Stromal cell of bone marrow (primary cell): Measurements from ENCODE around the gene GOLGA8S.
"Not testable (repeated sequence)": the region's sequence is repeated elsewhere in the genome, so short reads cannot be mapped to it uniquely, and the experiment has no call there.

Experiments used
- DNase-seq: peaks from one replicate; pipeline ENCODE4 v3.0.0-alpha.2; 2012; ENCODE audit warnings: low read depth

Gene GOLGA8S, protein sequence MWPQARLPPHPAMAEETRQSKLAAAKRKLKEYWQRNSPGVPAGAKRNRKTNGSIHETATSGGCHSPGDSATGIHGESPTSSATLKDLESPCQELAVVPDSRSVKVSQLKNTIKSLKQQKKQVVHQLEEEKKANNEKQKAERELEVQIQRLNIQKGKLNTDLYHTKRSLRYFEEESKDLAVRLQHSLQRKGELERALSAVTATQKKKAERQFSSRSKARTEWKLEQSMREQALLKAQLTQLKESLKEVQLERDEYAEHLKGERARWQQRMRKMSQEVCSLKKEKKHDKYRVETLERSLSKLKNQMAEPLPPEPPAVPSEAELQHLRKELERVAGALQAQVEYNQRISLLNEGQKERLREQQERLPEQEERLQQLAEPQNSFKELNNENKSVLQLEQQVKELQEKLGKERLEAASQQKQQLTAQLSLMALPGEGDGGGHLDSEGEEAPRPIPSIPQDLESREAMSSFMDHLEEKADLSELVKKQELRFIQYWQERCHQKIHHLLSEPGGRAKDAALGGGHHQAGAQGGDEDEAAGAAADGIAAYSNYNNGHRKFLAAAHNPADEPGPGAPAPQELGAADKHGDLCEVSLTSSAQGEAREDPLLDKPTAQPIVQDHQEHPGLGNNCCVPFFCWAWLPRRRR

DNA sequence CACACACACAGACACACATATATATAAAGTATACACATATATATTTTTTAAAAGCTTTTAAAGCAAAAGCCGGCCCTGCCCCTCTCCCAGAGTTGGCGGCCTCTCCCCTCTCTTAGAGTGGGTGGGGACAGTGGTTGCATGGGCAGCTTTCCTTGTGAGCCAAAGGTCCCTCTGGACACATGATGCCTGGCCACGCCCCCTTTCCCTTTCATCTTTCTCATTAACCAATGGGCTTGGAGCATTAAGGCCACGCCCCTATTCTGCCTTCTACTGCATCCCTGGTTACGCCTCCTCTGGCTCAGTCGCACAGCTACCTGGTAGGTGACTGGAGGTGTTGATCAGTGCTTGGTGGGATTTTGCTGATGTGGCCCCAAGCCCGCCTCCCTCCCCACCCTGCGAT, at the start of gene GOLGA8S:
TSS of gene GOLGA8S (plus strand) at position 301 of the 400 bp plus-strand sequence. CDS start at position 363, 62 bp downstream.
- DNase-seq: not testable (repeated sequence)

DNA sequence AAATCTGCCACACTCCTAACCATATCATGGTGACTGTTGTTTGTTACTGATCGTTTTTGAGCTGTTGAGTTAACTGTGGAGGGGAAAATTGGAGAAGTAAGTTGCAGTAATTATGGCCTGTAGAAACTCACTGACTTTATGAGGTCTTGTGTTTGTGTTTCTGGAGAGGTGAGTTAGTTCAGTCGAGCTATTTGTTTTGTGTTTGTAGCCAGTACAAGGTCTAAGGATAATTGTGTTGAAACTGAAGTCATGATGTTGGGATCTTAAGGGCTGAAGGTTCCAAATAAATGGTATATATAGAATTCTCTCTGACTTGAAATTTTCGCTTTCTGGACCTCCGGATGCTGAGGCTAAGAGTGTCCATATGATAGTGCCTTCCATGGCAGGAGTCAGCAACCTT, 49.7 kb upstream of the GOLGA8S start:
- DNase-seq: not testable (repeated sequence)

DNA sequence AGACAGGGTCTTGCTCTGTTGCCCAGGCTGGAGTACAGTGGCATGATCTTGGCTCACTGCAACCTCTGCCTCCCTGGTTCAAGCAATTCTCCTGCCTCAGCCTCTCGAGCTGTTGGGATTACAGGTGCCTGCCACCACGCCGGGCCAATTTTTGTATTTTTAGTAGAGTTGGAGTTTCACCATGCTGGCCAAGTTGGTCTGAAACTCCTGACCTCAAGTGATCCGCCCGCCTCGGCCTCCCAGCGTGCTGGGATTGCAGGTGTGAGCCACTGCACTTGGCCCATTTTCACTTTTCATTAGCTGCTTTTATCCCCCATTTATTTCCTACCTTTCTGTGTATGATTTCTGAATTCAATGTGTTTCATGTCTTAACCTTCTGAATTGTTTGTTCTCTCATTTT, 48.6 kb upstream of the GOLGA8S start:
- not testable (repeated sequence) for DNase-seq

DNA sequence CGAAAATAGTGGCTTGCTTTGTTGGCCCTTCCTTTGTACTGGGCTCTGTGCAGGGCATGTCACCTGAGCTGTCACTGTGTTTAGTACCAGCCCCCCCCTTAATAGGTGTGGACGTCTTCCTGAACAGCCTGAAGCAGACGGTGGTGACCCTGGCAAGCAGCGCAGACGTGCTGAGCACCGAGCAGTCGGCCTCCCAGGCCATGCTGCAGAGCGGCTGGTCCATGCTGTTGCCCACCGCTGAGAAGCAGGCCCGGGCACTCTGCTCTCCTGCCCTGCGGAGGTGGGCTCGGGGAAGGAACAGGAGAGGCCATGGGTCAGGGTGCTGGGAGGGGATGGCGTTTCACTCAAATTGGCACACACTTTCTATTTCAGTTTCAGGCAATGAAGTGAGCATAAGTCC, 43.3 kb upstream of the GOLGA8S start:
- DNase-seq: not testable (repeated sequence)

DNA sequence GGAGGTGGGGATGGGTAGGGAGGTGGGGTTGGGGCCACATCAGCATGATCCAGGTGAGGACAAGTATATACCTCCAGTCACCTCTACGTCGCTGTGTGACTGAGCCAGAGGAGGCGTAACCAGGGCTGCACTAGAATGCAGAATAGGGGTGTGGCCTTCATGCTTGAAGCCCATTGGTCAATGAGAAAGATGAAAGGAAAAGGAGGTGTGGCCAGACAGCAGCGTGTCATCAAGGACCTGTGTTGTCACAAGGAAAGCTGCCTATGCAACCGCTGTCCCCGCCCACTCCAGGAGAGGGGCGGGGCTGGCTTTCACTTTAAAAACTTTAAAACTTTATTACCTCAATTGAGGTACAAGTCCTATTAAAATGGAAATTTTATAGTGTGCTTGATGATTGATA, 20.5 kb upstream of the GOLGA8S start, which contains the start of gene GOLGA6L26:
TSS of gene GOLGA6L26 (minus strand) at position 101 of the 400 bp plus-strand sequence. CDS start at position 40, 61 bp downstream.
- DNase-seq: not testable (repeated sequence)

DNA sequence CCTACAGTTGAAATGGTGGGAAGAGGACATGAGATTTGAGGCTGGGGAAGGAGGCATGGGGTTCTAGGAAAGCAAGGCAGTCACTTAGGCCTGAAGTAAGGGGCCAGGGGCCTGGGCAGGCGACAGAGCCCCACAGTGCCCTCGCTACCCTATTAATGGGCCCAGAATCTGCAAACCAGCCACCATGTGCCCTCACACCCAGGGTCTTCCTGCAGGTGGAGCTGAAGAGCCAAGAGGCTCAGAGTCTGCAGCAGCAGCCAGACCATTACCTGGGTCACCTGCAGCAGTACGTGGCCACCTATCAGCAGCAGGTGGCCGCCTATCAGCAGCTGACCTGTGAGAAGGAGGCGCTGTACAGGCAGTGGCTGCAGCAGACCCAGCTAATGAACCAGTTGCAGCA, 8.1 kb downstream of the GOLGA8S start:
- DNase-seq: not testable (repeated sequence)

DNA sequence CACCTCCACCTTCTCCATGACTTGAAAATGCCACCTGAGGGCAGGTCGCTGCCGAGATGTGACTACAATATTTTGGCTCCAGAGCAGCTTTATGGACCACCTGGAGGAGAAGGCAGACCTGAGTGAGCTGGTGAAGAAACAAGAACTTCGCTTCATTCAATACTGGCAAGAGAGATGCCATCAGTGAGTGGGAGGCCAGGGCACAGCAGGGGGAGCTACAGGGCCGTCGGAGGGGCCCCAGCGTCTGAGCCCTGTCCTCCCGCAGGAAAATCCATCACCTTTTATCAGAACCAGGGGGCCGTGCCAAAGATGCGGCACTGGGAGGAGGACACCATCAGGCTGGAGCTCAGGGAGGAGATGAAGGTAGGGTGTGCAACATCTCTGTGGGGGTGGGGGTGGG, 9.7 kb downstream of the GOLGA8S start:
- DNase-seq: not testable (repeated sequence)

DNA sequence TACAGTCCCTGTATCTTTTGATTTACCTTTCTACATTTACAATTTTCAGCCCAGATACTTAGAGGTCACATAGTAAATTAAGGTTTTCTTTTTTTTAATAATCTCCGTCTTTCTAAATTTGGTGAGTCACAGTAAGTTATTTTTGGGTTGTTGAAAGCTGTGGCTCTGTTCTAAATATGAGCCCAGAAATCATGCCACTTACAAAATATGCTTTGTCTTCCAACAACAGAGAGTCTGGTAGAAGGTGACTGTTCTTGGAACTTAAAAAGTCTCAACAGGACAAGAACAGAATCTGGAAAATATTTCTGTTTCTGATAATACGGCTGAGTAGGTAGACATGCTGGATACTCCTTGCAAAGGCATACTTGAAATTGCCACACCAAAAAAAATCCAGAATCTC, 16.0 kb downstream of the GOLGA8S start:
- no peak for DNase-seq

DNA sequence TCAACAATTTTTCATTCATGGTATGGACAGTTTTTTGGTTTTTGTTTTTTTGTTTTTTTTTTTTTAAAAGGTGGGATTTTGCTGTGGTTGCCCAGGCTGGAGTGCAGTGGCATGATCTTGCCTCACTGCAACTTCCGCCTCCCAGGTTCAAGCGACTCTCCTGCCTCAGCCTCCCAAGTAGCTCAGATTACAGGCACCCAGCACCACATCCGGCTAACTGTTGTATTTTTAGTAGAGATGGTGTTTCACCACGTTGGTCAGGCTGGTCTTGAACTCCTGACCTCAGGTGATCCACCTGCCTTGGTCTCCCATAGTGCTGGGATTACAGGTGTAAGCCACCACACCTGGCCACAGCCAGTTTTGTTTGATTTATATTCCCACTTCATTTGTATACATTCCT, 16.6 kb downstream of the GOLGA8S start:
- not testable (repeated sequence) for DNase-seq

DNA sequence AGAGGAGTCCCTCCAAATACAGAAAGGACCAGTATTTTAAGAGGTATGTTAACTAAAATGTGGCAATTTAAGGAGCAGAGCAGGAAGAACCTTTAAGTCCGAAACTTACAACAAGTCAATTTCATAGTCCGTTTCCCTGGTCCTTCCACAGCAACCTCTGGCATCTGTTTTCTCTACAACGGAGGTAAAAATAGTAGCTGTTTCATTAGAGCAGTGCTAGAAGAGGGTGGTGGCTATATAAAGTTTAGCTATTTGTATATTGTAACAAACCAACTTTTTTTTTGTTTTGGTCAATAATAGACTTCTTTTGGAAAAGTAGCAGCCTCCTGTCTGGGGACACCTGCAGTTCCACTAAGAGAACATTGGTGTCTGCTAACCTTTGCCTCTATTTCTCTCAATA, 17.3 kb downstream of the GOLGA8S start:
- not testable (repeated sequence) for DNase-seq

DNA sequence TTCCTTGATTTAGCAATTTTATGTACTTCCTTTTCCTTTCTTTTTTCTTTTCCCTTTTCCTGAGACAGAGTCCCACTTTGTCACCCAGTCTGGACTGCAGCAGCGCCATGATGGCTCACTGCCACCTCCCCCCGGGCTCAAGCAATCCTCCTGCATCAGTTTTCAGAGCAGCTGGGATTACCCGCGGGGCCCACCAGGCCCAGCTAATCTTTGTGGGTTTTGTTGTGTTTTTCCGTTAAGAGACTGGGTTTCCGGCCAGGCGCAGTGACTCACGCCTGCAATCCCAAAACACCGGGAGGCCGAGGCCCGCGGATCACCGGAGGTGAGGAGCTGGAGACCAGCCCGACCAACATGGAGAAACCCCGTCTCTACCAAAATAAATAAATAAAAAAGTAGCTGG, 17.7 kb downstream of the GOLGA8S start:
- DNase-seq: no peak

DNA sequence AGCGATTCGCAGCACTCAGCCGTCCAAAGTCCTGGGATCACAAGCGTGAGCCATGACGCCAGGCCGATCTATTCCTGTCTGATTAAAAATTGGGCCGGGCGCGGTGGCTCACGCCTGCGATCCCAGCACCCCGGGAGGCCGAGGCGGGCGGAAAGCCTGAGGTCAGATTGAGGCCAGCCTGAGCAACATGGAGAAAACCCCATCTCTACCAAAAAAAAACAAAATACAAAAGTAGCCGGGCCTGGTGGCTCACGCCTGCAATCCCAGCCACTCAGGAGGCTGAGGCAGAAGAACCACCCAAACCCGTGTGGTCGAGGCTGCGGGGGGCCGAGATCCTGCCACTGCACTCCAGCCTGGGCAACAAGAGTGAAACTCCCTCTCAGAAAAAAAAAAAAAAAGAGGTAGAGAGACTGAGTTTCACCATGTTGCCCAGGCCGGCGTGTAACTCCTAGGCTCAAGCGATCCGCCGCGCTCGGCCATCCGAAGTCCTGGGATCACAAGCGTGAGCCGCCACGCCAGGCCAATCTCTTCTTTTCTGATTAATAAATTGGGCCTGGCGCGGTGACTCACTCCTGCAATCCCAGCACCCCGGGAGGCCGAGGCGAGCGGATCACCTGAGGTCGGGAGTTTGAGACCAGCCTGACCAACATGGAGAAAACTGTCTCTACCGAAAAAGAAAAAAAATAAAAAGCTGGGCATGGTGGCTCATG, 18.5 kb downstream of the GOLGA8S start:
- DNase-seq: not testable (repeated sequence)

DNA sequence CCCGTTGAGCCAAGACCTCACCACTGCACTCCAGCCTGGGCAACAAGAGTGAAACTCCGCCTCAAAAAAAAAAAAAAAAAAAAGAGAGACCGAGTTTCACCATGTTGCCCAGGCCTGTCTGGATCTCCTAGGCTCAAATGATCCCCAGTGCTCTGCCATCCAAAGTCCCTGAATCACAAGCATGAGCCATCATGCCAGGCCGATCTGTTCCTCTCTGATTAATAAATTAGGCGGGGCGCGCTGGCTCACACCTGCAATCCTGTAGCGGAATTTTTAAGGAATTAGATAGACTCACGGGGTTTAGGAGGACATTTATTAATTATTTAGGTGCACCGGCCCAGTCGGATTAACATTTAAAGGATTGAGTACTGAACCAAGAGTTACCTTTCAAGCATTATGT, 19.7 kb downstream of the GOLGA8S start:
- not testable (repeated sequence) for DNase-seq

DNA sequence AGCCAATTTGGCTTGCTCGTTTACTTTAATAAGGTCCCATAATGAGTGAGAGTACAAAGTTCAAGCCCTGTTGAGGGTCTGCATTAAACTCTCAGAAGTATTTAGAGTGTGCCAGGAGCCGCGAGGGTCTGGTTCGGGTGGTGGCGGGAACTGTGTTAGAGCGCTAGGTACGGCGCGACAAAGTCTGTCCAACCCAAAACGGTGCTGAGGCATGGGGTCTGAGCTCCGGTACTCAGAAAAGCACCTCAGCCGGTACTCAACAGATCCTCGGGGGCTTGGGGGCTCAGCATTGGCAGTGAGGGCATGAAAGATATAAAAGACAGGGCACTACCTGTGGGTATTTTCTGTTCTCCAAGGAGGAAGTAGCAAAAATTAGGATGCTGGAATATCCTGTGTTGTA, 24.4 kb downstream of the GOLGA8S start:
- DNase-seq: not testable (repeated sequence)

DNA sequence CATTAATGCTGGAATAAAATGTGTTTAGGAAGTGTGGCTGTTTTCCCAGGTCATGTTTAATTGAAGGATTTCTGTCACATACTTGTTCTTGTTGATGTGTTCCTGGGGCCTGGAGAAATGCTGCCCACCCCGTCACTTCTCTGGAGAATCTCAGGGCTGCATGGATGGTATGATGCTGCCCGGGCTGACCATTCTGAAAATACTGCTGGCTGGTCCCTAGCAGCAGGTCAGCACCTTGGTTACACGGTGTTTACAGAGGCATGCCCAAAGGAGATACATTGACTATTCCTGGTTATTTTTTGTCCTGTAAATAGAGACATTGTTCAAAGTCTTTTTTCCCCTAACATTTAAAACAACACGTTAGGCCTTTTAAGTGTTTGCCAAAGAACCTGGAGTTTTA, 26.2 kb downstream of the GOLGA8S start:
- not testable (repeated sequence) for DNase-seq

DNA sequence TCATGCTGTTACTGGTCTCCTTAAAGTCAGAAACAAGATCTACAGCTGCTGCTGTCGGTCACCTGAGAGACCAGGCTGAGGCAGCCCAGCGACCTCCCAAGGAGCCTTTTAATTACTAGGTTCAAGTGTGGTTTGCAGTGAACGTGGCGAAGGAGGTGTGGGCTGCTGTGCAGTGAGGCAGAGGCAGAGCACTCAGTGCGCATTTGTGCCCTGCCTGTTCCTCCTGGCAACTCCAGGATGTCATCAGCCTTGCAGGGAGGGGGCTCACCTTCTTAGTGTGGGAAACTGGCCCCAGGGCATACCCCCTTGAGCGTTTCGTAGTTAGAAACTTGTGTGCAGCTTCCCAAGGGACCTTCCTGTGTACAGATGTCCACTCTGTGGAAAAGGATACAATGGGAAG, 26.6 kb downstream of the GOLGA8S start:
- DNase-seq: not testable (repeated sequence)

DNA sequence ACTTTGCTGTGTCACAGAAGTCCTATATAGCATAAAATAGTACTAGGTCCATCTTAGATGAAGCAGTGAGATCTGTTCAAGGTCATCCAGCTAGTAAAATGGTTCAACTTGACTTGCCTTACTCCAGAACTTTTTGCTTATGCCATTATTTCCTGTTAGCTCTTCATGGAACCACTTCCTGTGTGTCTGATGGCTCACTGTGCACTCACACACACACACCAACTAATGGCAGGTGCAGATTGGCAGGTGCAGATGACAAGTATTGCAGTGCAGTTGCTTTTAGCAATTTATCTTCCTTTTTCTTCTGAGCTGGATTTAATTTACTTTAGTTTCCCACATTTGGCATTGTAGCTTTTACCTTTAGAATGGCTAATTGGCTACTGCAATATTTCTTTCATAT, 29.8 kb downstream of the GOLGA8S start:
- DNase-seq: no peak

DNA sequence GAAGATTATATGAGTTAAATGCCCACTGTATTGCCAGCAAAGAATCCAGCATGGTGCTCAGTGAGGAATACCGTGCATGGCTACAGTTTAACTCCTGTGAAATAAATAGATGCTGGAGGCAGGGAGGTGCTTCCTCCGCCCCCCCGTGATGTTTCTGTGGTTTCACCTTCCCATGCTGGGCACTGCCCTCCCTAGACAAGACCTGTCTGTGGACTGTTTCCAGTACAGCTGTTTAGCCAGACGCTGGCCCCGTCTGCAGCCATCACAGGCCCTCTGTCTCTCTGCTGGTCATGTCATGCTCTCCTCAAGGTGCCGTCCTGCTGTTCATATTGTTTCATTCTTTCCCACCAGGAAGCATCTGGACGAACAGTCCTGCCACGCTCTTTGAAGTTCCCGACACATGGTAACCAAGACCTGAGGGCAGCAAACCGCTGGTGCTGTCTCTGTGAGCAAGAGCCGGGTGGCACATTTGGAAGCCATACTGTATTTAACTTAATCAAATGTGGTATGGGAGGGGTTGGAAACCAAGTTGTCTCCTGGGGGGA, 31.4 kb downstream of the GOLGA8S start:
- DNase-seq: no peak

DNA sequence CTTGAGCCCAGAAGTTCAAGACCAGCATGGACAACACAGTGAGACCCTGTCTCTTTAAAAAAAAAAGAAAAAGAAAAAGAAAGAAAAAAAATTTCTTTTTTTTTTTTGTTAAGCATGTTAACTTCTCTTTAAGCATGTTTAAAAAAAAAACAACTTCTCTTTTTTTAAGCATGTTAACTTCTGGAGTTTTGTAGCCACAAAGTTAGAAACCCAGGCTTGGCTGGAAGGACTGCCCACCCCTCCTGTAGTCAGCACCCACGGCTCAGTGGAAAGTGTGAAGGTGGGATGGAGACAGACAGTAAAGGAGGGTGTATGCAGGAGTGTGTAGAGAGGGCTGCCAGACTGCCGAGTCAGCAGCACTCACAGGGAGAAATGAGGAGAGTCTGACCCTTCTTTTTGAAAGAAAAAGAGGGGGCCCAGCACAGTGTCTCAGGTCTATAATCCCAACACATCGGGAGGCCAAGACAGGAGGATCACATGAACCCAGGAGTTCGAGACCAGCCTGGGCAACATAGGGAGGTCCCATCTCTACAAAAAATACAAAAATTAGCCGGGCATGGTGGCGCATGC, 33.2 kb downstream of the GOLGA8S start:
- DNase-seq: no peak

DNA sequence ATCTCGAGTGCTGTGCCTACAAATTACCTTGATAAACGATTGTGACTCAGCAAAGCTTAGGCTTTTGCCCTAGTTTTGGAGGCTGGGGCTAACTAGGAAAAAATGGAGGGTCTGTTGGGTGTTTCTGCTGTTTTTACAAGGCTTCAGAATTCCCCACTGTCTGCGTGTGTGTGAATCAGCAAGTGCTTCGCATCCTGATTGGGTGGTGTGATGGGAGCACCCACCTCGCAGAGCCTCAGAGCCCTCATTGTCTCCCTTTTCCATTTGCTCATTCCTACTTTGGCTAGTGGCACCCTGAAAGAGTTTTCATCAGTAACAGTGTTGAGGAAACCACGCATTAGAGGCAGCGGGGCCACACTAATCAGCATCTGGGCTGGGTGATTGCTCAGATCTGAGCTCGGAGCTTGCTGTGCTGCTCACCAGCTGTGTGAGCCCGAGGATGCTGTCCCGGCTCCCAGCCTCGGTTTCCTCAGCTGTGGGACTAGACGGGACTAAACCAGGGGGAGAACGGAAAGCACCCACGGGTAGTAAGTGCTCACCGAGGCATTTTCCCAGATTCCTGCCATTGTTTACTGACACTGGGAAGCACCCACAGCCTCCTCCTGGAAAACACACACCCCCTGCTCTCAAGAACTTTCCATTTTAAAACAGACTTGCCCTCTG, 40.6 kb downstream of the GOLGA8S start:
- no peak for DNase-seq

DNA sequence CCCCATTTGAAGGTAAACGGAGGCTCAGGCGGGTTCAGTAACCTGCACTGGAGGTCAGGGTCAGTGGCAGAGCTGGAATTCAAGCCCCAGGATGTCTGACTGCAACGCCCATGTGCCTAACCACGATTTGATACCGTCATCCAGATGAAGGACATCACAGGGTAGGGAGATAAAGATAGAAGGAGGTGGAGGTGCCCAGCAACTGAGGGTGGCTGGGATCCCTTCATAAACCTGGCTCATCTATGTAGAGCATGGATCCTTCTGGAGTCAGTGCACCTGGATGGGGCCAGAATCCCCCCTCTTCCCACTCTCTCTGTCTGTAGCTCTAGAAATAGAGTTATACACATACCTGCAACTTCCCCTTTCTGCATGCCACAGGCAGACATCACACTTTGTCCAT, 41.3 kb downstream of the GOLGA8S start:
- DNase-seq: no peak
